ENCODE measurements around the gene ORC2.

The ORC2 gene

GRCh38 chr2:200860092-200860795 is 103.2 kb downstream of the ORC2 start:
- peak; percentile 26 for DNase-seq

Measured in effector CD8-positive, alpha-beta T cell (primary cell).